Fibroblast of the aortic adventitia (primary cell): ENCODE data around the gene TMEM151B. TPM values are rescaled to one million over a fixed set of nuclear protein-coding genes. Genes with fewer than 3 reads are reported as not detected.

Source experiments
- DNase-seq: peaks from one replicate; pipeline ENCODE4 v3.0.0-alpha.2; 2010; ENCODE audit warnings: low read depth
- H3K4me3 ChIP-seq: 2 replicates; pipeline ENCODE4 v1.5.1; 2011; ENCODE audit warnings: low read depth, mild to moderate bottlenecking, control low read depth, low read length, moderate library complexity
- CTCF ChIP-seq: IDR thresholded peaks from 2 replicates; pipeline ENCODE4 v1.5.1; 2011; ENCODE audit warnings: mild to moderate bottlenecking, low read length, control low read depth, inconsistent platforms; ENCODE audit not compliant: insufficient read depth
- total RNA-seq: library from RNA; depleted of rRNA; stranded (reverse); fragments of >200 nt; gene quantifications from 2 replicates; pipeline ENCODE4 v1.2.3, GENCODE V29; 2012; ENCODE audit warnings: low replicate concordance

TMEM151B gene
- total RNA-seq = not detected in 2 replicates

GRCh38 chr6:44269921-44270525, at the start of gene TMEM151B:
Gene TMEM151B, plus strand, starts transcription at chr6:44270450. Its CDS starts 293 bp downstream, at chr6:44270743.
- no peak for TF ChIP-seq CTCF
- no peak for DNase-seq
- H3K4me3 ChIP-seq = no peak within 1 kb of the TSS

- TF ChIP-seq CTCF = no peak
- H3K4me3 ChIP-seq = no peak overlapping the region
- DNase-seq = no peak
Measured at GRCh38 chr6:44220913-44221290, 49.3 kb upstream of the TMEM151B start.

GRCh38 chr6:44221291-44221960, 48.8 kb upstream of the TMEM151B start:
- peak; percentile 91 for TF ChIP-seq CTCF
- peak; percentile 88 for DNase-seq
- H3K4me3 ChIP-seq = no peak overlapping the region

- H3K4me3 ChIP-seq = no peak overlapping the region
- no peak for DNase-seq
- no peak for TF ChIP-seq CTCF
Measured at GRCh38 chr6:44221961-44222335, 48.3 kb upstream of the TMEM151B start.

- H3K4me3 ChIP-seq = peak overlapping the region; percentile 67
- no peak for TF ChIP-seq CTCF
- no peak for DNase-seq
Measured at GRCh38 chr6:44222486-44223318, 47.5 kb upstream of the TMEM151B start.

GRCh38 chr6:44223319-44224028, 46.8 kb upstream of the TMEM151B start, which contains the start of gene SLC29A1:
Gene SLC29A1, plus strand, starts transcription at chr6:44223595. Its CDS starts 3,719 bp downstream, at chr6:44227314.
- peak; percentile 28 for TF ChIP-seq CTCF
- peak within 1 kb of the TSS; percentile 67 for H3K4me3 ChIP-seq
- DNase-seq = no peak
